ENCODE measurements around the gene C7.
"Not testable (repeated sequence)": the region's sequence is repeated elsewhere in the genome, so short reads cannot be mapped to it uniquely, and the experiment has no call there.

C7 gene

DNA sequence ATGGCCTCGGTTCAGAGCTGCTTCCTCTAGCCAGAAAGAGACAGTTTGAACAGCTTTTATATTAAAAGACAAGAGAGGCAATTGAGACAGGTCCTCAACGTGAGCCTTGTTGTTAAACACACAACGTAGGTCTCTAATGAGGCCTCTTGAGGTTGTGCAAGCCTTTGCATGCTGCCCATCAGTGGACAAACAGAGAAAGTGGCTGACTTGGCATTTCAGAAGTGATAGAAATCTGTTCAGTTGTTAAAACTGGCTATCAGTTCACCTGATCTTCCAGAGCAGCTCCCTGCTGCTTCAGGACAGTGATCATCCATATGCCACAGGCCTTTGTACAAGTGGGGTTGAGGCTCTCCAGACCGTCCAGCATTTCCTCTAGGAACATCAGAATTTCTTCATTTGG lies 103.0 kb downstream of the C7 start:
- DNase-seq (ENCODE audit: low read depth in 1 of 2, low spot score in 1 of 2): no peak
- Histone ChIP-seq H3K27me3 (ENCODE audit: insufficient read depth, poor library complexity, severe bottlenecking) (no peaks in the 10 kb centered on the region), H3K4me3 (replicated peaks; ENCODE audit: insufficient read depth, low read length) (no peak overlapping the region), H3K27ac (replicated peaks) (no peak overlapping the region)
- TF ChIP-seq, protein P1, sequence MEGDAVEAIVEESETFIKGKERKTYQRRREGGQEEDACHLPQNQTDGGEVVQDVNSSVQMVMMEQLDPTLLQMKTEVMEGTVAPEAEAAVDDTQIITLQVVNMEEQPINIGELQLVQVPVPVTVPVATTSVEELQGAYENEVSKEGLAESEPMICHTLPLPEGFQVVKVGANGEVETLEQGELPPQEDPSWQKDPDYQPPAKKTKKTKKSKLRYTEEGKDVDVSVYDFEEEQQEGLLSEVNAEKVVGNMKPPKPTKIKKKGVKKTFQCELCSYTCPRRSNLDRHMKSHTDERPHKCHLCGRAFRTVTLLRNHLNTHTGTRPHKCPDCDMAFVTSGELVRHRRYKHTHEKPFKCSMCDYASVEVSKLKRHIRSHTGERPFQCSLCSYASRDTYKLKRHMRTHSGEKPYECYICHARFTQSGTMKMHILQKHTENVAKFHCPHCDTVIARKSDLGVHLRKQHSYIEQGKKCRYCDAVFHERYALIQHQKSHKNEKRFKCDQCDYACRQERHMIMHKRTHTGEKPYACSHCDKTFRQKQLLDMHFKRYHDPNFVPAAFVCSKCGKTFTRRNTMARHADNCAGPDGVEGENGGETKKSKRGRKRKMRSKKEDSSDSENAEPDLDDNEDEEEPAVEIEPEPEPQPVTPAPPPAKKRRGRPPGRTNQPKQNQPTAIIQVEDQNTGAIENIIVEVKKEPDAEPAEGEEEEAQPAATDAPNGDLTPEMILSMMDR (IDR thresholded peaks at IDR 0.05; ENCODE audit: insufficient read depth, low read length): no peak
- TF ChIP-seq, protein P2, sequence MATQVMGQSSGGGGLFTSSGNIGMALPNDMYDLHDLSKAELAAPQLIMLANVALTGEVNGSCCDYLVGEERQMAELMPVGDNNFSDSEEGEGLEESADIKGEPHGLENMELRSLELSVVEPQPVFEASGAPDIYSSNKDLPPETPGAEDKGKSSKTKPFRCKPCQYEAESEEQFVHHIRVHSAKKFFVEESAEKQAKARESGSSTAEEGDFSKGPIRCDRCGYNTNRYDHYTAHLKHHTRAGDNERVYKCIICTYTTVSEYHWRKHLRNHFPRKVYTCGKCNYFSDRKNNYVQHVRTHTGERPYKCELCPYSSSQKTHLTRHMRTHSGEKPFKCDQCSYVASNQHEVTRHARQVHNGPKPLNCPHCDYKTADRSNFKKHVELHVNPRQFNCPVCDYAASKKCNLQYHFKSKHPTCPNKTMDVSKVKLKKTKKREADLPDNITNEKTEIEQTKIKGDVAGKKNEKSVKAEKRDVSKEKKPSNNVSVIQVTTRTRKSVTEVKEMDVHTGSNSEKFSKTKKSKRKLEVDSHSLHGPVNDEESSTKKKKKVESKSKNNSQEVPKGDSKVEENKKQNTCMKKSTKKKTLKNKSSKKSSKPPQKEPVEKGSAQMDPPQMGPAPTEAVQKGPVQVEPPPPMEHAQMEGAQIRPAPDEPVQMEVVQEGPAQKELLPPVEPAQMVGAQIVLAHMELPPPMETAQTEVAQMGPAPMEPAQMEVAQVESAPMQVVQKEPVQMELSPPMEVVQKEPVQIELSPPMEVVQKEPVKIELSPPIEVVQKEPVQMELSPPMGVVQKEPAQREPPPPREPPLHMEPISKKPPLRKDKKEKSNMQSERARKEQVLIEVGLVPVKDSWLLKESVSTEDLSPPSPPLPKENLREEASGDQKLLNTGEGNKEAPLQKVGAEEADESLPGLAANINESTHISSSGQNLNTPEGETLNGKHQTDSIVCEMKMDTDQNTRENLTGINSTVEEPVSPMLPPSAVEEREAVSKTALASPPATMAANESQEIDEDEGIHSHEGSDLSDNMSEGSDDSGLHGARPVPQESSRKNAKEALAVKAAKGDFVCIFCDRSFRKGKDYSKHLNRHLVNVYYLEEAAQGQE (IDR thresholded peaks at IDR 0.05; ENCODE audit: insufficient replicate concordance, low read depth): no peak
- TF ChIP-seq SPI1 (IDR thresholded peaks at IDR 0.05; ENCODE audit: borderline replicate concordance, low read depth): no peak
- TF ChIP-seq POLR2AphosphoS5 (IDR thresholded peaks at IDR 0.05; ENCODE audit: low read depth): no peak
- TF ChIP-seq GABPA (IDR thresholded peaks at IDR 0.05; ENCODE audit: low read depth): no peak

DNA sequence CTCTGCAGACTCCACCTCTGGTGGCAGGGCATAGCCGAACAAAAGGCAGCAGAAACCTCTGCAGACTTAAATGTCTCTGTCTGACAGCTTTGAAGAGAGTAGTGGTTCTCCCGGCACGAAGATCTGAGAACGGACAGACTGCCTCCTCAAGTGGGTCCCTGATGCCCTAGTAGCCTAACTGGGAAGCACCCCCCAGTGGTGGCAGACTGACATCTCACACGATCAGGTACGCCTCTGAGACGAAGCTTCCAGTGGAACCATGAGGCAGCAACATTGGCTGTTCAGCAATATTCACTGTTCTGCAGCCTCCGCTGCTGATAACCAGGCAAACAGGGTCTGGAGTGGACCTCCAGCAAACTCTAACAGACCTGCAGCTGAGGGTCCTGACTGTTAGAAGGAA lies 113.3 kb downstream of the C7 start:
- H3K4me3 ChIP-seq (replicated peaks; ENCODE audit: insufficient read depth, low read length); H3K27me3 ChIP-seq (ENCODE audit: insufficient read depth, poor library complexity, severe bottlenecking); DNase-seq (ENCODE audit: low read depth in 1 of 2, low spot score in 1 of 2); H3K27ac ChIP-seq (replicated peaks): not testable (repeated sequence)
